GM23338 (cell line): ENCODE data around the gene GOLGA7B. TPM values are rescaled to one million over a fixed set of nuclear protein-coding genes. Genes with fewer than 3 reads are reported as not detected.

Experiments used
- ATAC-seq: fragments of 200-7000 bp; cut with Tn5 transposase; 3 replicates; pipeline ENCODE4 v1.9.1; 2020
- DNase-seq: peaks from one replicate; pipeline ENCODE4 v3.0.0-alpha.2; 2015; ENCODE audit warnings: low spot score
- H2AFZ ChIP-seq: fragments of 200-600 bp; sonication (generic); 2 replicates; pipeline ENCODE4 v1.8.0; 2016; ENCODE audit warnings: antibody characterized with exemption, mild to moderate bottlenecking, moderate library complexity
- H3F3A ChIP-seq: fragments of 200-600 bp; sonication (generic); replicated peaks from 2 replicates; pipeline ENCODE4 v1.8.0; 2017; ENCODE audit warnings: antibody characterized with exemption, mixed run types, low read depth
- H3K27ac ChIP-seq: fragments of 200-600 bp; sonication (generic); 2 replicates; pipeline ENCODE4 v1.6.1; 2016; ENCODE audit warnings: low read depth
- H3K27me3 ChIP-seq: fragments of 200-600 bp; sonication (generic); 2 replicates; pipeline ENCODE4 v1.8.0; 2016; ENCODE audit warnings: mild to moderate bottlenecking, mixed run types, moderate library complexity; ENCODE audit not compliant: insufficient read depth
- H3K36me3 ChIP-seq: fragments of 200-600 bp; sonication (generic); 2 replicates; pipeline ENCODE4 v1.8.0; 2016; ENCODE audit warnings: mild to moderate bottlenecking; ENCODE audit not compliant: insufficient read depth
- H3K4me1 ChIP-seq: fragments of 200-600 bp; sonication (generic); 2 replicates; pipeline ENCODE4 v1.8.0; 2016; ENCODE audit warnings: mild to moderate bottlenecking, moderate library complexity; ENCODE audit not compliant: insufficient read depth
- H3K4me2 ChIP-seq: fragments of 200-600 bp; sonication (generic); 2 replicates; pipeline ENCODE4 v1.7.1; 2017; ENCODE audit warnings: mixed run types
- H3K4me3 ChIP-seq: fragments of 200-600 bp; sonication (generic); 2 replicates; pipeline ENCODE4 v1.6.1; 2016; ENCODE audit warnings: mixed run types
- H3K79me2 ChIP-seq: fragments of 200-600 bp; sonication (generic); replicated peaks from 2 replicates; pipeline ENCODE4 v1.8.0; 2017; ENCODE audit warnings: mild to moderate bottlenecking; ENCODE audit not compliant: insufficient read depth
- H3K9me2 ChIP-seq: fragments of 200-600 bp; sonication (generic); 2 replicates; pipeline ENCODE4 v1.8.0; 2017; ENCODE audit not compliant: insufficient read depth
- H4K20me1 ChIP-seq: fragments of 200-600 bp; sonication (generic); replicated peaks from 2 replicates; pipeline ENCODE4 v1.8.0; 2017; ENCODE audit warnings: mild to moderate bottlenecking; ENCODE audit not compliant: insufficient read depth
- H3K27ac Mint-ChIP-seq: 2 replicates; pipeline ENCODE4 v1.8.0; 2020; ENCODE audit warnings: inconsistent platforms, mild to moderate bottlenecking, moderate library complexity, mixed read lengths
- H3K27me3 Mint-ChIP-seq: 3 replicates; pipeline ENCODE4 v1.8.0; 2022; ENCODE audit warnings: low read depth, mild to moderate bottlenecking, moderate library complexity, mixed read lengths, inconsistent platforms; ENCODE audit not compliant: insufficient read depth, poor library complexity
- H3K36me3 Mint-ChIP-seq: 3 replicates; pipeline ENCODE4 v1.8.0; 2021; ENCODE audit warnings: low read depth, mild to moderate bottlenecking, inconsistent platforms, moderate library complexity, mixed read lengths
- H3K4me1 Mint-ChIP-seq: 3 replicates; pipeline ENCODE4 v1.8.0; 2020; ENCODE audit warnings: mild to moderate bottlenecking, inconsistent platforms, mixed read lengths
- H3K4me3 Mint-ChIP-seq: 3 replicates; pipeline ENCODE4 v1.8.0; 2021; ENCODE audit warnings: moderate library complexity, mild to moderate bottlenecking, inconsistent platforms, mixed read lengths
- H3K9me3 Mint-ChIP-seq: 3 replicates; pipeline ENCODE4 v1.8.0; 2020; ENCODE audit warnings: moderate library complexity, mild to moderate bottlenecking, inconsistent platforms, mixed read lengths
- CREB1 ChIP-seq: fragments of 250-450 bp; sonication (Bioruptor Pico); IDR thresholded peaks from 2 replicates; pipeline ENCODE4 v1.5.0; 2020; ENCODE audit warnings: low read depth, mild to moderate bottlenecking, moderate library complexity
- CTCF ChIP-seq, 2 experiments: fragments of 200-600 bp in 1 of 2; sonication (generic) in 1 of 2; conservative IDR thresholded peaks; 2 replicates each; pipeline versions ENCODE4 v1.5.1 to v1.6.1; 2016 to 2017; ENCODE audit warnings: antibody characterized with exemption in 2 of 2, low read depth in 2 of 2, mild to moderate bottlenecking in 2 of 2, moderate library complexity in 1 of 2
- ETS1 ChIP-seq: IDR thresholded peaks from 2 replicates; pipeline ENCODE4 v1.6.1; 2016; ENCODE audit warnings: antibody characterized with exemption
- EZH2 ChIP-seq: fragments of 200-600 bp; sonication (generic); IDR thresholded peaks from one replicate; pipeline ENCODE4 v1.8.0; 2017; ENCODE audit warnings: antibody characterized with exemption, mild to moderate bottlenecking, low read depth; ENCODE audit not compliant: unreplicated experiment
- EZH2phosphoT487 ChIP-seq: fragments of 200-600 bp; sonication (generic); IDR thresholded peaks from one replicate; pipeline ENCODE4 v1.8.1; 2018; ENCODE audit warnings: antibody characterized with exemption; ENCODE audit not compliant: unreplicated experiment
- JUNB ChIP-seq: IDR thresholded peaks from one replicate; pipeline ENCODE4 v1.6.1; 2016; ENCODE audit warnings: antibody characterized with exemption; ENCODE audit not compliant: unreplicated experiment
- NANOG ChIP-seq: IDR thresholded peaks from 2 replicates; pipeline ENCODE4 v1.6.1; 2016; ENCODE audit warnings: antibody characterized with exemption, borderline replicate concordance
- POLR2AphosphoS5 ChIP-seq: IDR thresholded peaks from 2 replicates; pipeline ENCODE4 v1.6.1; 2016; ENCODE audit warnings: antibody characterized with exemption, low read depth
- REST ChIP-seq: IDR thresholded peaks from one replicate; pipeline ENCODE4 v1.6.1; 2018; ENCODE audit warnings: antibody characterized with exemption; ENCODE audit not compliant: unreplicated experiment
- STAT1 ChIP-seq: IDR thresholded peaks from one replicate; pipeline ENCODE4 v1.6.1; 2016; ENCODE audit warnings: antibody characterized with exemption; ENCODE audit not compliant: unreplicated experiment
- ZNF114 ChIP-seq: fragments of 250-450 bp; sonication (Bioruptor Pico); IDR thresholded peaks from 2 replicates; pipeline ENCODE4 v1.5.0; 2020; ENCODE audit warnings: mild to moderate bottlenecking, moderate library complexity
- ZNF331 ChIP-seq: fragments of 250-450 bp; sonication (Bioruptor Pico); IDR thresholded peaks from 2 replicates; pipeline ENCODE4 v1.5.0; 2020; ENCODE audit warnings: low read depth, mild to moderate bottlenecking, moderate library complexity
- ZNF462 ChIP-seq: fragments of 250-450 bp; sonication (Bioruptor Pico); IDR thresholded peaks from 2 replicates; pipeline ENCODE4 v1.5.0; 2020; ENCODE audit warnings: mild to moderate bottlenecking, moderate library complexity
- polyA plus RNA-seq: library from polyadenylated mRNA; unstranded; fragments of >200 nt; fragmentation: Nextera tagmentation; extraction: Ambion mirVana; gene quantifications from 2 replicates; pipeline ENCODE4 v1.2.1, GENCODE V29; 2016
- total RNA-seq: library from RNA; depleted of rRNA; stranded (reverse); fragments of >200 nt; shearing (Covaris generic); gene quantifications from 2 replicates; pipeline ENCODE4 v1.2.3, GENCODE V29; 2014

GOLGA7B gene
- total and polyA plus RNA-seq, 2 experiments from 2014 or later = 0.14 to 0.15 TPM

- no peak overlapping the region for H3K4me3 Mint-ChIP-seq
- DNase-seq = no peak
- H3K9me2 ChIP-seq = 0 out of 2 replicates have a peak, but pooled peaks cover 4% of the 10 kb centered on the region
- no peaks in the 10 kb centered on the region for H3K27me3 ChIP-seq
- no peak overlapping the region for H3K4me3 ChIP-seq
- H3K4me2 ChIP-seq = no peak overlapping the region
- no peaks in the 10 kb centered on the region for H3K4me1 ChIP-seq
- no peaks in the 10 kb centered on the region for H3K36me3 ChIP-seq
- no peak for TF ChIP-seq ETS1
- no peak for TF ChIP-seq REST
- no peak for TF ChIP-seq NANOG
- TF ChIP-seq POLR2AphosphoS5 = no peak
- TF ChIP-seq ZNF462 (CRISPR knock-in tag) = no peak
- no peak for TF ChIP-seq EZH2phosphoT487
- no peak for TF ChIP-seq CTCF (conservative IDR thresholded peaks at IDR 0.05; ENCODE audit: low read depth in 2 of 2)
- TF ChIP-seq ZNF331 (CRISPR knock-in tag) = no peak
- TF ChIP-seq STAT1 = no peak
- TF ChIP-seq JUNB = no peak
- no peak for TF ChIP-seq ZNF114 (CRISPR knock-in tag)
- no peak for TF ChIP-seq CREB1
- TF ChIP-seq EZH2 = no peak
- H2AFZ ChIP-seq = peak overlapping the region; percentile 76; the same call in 1 of the 2 replicates
- H3K79me2 ChIP-seq = no peaks in the 10 kb centered on the region
- H3K27me3 Mint-ChIP-seq = peaks cover 7% of the 10 kb centered on the region
- peak; percentile 62 for ATAC-seq
- no peaks in the 10 kb centered on the region for H4K20me1 ChIP-seq
- no peak overlapping the region for H3K27ac Mint-ChIP-seq
- 0 out of 3 replicates have a peak, but pooled peaks cover 2% of the 10 kb centered on the region for H3K4me1 Mint-ChIP-seq
- no peak overlapping the region for H3K27ac ChIP-seq
- H3K9me3 Mint-ChIP-seq = no peaks in the 10 kb centered on the region
- H3K36me3 Mint-ChIP-seq = no peaks in the 10 kb centered on the region
- H3F3A ChIP-seq = no peaks in the 10 kb centered on the region
Measured at GRCh38 chr10:97830064-97830463, 19.6 kb upstream of the GOLGA7B start.
